Measurements from ENCODE around the gene PIGH. TPM values are rescaled to one million over a fixed set of nuclear protein-coding genes. Genes with fewer than 3 reads are reported as not detected.
A peak's percentile ranks its signal among the peaks of the same experiment; 100 is the strongest.

The PIGH gene
- total RNA-seq, 4 donors from 2014 or later = 43.0 to 103 (median 63.1) TPM

DNA sequence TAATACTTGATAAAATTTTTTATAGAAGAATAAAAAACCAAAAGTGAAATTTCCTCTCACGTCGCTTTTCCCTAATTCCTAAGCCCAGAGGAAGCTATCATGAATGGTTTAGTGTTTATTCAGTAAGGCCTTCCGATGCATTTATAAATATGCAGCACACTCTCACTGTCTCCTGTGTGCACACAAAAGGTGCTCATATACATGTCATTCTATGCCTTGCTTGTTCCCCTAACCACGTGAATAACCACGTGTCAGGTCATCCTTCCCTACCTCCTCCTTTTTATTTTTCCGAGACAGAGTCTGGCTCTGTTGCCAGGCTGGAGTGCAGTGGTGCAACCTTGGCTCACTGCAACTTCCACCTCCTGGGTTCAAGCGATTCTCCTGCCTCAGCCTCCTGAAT lies 29.6 kb downstream of the PIGH start:
- no peak overlapping the region for H3K4me3 ChIP-seq (replicated peaks in 1 of 3)
- peaks cover 49 to 53% of the 10 kb centered on the region in 2 donors for H3K36me3 ChIP-seq
- no peak for DNase-seq
- peaks cover 24 to 26% of the 10 kb centered on the region in 2 donors for H3K4me1 ChIP-seq
- intact Hi-C loops (cut with DNase I) = loop anchor here (5.0 to 10.0 kb wide), 2 partner anchors 43 to 146 kb away; no protein-coding TSS in a partner anchor
- no peak overlapping the region for H3K27ac ChIP-seq
- 91 to 92% methylated on average over 7 of the region's 7 CpGs for WGBS, 2 donors
- TF ChIP-seq, protein P1, sequence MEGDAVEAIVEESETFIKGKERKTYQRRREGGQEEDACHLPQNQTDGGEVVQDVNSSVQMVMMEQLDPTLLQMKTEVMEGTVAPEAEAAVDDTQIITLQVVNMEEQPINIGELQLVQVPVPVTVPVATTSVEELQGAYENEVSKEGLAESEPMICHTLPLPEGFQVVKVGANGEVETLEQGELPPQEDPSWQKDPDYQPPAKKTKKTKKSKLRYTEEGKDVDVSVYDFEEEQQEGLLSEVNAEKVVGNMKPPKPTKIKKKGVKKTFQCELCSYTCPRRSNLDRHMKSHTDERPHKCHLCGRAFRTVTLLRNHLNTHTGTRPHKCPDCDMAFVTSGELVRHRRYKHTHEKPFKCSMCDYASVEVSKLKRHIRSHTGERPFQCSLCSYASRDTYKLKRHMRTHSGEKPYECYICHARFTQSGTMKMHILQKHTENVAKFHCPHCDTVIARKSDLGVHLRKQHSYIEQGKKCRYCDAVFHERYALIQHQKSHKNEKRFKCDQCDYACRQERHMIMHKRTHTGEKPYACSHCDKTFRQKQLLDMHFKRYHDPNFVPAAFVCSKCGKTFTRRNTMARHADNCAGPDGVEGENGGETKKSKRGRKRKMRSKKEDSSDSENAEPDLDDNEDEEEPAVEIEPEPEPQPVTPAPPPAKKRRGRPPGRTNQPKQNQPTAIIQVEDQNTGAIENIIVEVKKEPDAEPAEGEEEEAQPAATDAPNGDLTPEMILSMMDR (IDR thresholded peaks at IDR 0.05) = no peak
- no peak for TF ChIP-seq POLR2A (IDR thresholded peaks at IDR 0.05)
- no peaks in the 10 kb centered on the region for H3K27me3 ChIP-seq
- no peaks in the 10 kb centered on the region for H3K9me3 ChIP-seq

DNA sequence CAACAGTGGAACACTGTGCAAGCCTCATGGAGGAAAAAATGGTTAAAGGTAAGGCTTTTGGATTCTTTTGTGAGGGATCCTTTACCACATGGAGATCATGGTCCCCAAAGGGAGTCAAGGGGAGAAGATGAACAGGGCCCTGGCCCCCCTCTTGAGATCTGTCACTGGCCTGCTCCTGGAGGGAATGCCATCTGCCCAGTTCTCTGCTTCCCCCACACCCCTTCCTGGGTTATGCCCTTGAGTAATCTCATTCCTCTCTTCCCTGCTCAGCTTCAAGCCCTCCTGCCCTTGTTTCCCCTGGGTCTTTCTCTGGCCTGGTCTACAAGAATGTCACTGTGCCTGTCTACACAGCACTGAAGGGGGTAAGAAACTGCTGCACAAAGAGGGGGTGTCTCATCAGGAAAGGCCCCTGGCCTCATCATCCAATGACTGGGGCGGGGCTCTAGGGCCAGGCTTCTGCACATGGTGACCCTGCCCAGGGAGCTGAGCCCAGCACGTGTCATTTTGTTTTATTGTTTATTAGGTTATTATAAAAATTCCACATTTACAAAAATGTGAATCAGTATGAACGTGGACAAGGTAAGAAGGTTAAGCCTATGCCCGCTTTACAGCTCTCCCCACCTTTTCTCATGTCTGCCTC lies 30.3 kb downstream of the PIGH start:
- Histone ChIP-seq H3K27me3 (no peaks in the 10 kb centered on the region), H3K27ac (peak overlapping the region in 1 of 3 donors; percentile 87), H3K36me3 (peaks cover 42 to 46% of the 10 kb centered on the region in 2 donors), H3K4me1 (peaks cover 31 to 33% of the 10 kb centered on the region in 2 donors), H3K4me3 (replicated peaks in 1 of 3) (no peak overlapping the region), H3K9me3 (no peaks in the 10 kb centered on the region)
- WGBS, 2 donors = 89% methylated on average over 4 of the region's 4 CpGs
- TF ChIP-seq, protein P1 (IDR thresholded peaks at IDR 0.05) = no peak
- TF ChIP-seq POLR2A (IDR thresholded peaks at IDR 0.05) = no peak
- intact Hi-C loops (cut with DNase I) = loop anchor here (5.0 to 10.0 kb wide), 2 partner anchors 42 to 145 kb away; no protein-coding TSS in a partner anchor
- no peak for DNase-seq

DNA sequence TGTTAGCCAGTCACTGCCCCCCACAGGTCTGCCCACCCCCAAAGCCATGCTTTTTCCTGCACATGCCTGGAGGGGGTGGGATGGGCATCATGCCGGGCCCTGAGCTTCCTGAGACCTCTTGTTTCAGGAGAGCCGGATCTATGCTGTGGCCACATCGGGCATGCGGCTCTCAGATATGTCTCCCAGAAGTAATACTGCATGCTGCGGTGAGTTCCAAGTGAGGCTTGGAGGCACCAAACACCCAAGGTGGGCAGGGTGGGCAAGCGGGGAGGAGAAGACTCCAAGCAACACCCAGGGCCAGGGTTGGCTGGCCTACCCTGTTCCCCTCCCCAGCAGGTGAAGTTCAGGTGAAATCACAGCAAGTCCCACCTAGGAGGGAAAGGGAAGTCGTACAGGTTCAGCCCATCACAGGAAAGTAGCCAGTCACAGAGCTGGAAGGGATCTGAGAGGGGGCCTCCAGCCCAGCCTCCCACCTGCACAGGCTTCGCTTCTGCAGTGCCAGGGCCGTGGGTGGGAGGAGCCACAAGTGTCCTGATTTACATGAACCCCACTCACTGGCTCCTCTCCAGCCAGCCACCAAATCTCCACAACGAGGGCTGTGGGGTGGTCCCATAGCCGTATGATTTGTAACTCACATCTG lies 30.9 kb downstream of the PIGH start:
- intact Hi-C loops (cut with DNase I) = no loop called here
- peak overlapping the region in 1 of 3 donors; percentile 87 for H3K27ac ChIP-seq
- H3K36me3 ChIP-seq = peaks cover 36 to 40% of the 10 kb centered on the region in 2 donors
- TF ChIP-seq, protein P1 (IDR thresholded peaks at IDR 0.05) = no peak
- no peak for TF ChIP-seq POLR2A (IDR thresholded peaks at IDR 0.05)
- WGBS, 2 donors = 70 to 85% methylated on average over 7 to 9 of the region's 11 CpGs
- peaks cover 34 to 36% of the 10 kb centered on the region in 2 donors for H3K4me1 ChIP-seq
- no peak overlapping the region for H3K4me3 ChIP-seq (replicated peaks in 1 of 3)
- H3K9me3 ChIP-seq = no peaks in the 10 kb centered on the region
- H3K27me3 ChIP-seq = no peaks in the 10 kb centered on the region
- DNase-seq = no peak

DNA sequence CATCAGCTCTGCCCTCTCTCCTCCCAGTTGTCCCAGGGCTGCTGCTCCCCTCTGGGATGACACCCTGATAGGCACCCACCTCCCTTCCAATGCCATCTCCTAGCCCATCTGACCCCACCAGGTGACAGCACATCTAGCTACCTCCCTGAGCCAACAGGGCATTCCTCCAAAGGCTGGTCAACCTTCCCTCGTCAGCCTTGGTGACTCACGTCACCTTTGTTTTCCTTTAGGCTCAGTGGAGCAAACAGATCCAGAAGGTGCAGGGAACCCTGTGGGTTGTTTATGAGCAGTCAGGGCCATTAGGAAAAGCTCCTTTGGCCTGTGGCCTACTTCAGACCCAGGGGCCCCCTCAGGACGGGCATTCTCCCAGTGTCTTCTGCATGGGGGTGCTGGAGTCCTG lies 32.4 kb downstream of the PIGH start:
- peaks cover 43 to 46% of the 10 kb centered on the region in 2 donors for H3K4me1 ChIP-seq
- peak overlapping the region; percentile 81 to 88 (median 87) for H3K27ac ChIP-seq
- WGBS, 2 donors = 39 to 53% methylated on average over 3 of the region's 3 CpGs
- H3K27me3 ChIP-seq = no peaks in the 10 kb centered on the region
- DNase-seq = peak; percentile 58 to 82
- TF ChIP-seq POLR2A (IDR thresholded peaks at IDR 0.05) = no peak
- TF ChIP-seq, protein P1 (IDR thresholded peaks at IDR 0.05) = no peak
- peaks cover 24 to 31% of the 10 kb centered on the region in 2 donors for H3K36me3 ChIP-seq
- H3K9me3 ChIP-seq = no peaks in the 10 kb centered on the region
- H3K4me3 ChIP-seq (replicated peaks in 1 of 3) = no peak overlapping the region
- intact Hi-C loops (cut with DNase I) = no loop called here

DNA sequence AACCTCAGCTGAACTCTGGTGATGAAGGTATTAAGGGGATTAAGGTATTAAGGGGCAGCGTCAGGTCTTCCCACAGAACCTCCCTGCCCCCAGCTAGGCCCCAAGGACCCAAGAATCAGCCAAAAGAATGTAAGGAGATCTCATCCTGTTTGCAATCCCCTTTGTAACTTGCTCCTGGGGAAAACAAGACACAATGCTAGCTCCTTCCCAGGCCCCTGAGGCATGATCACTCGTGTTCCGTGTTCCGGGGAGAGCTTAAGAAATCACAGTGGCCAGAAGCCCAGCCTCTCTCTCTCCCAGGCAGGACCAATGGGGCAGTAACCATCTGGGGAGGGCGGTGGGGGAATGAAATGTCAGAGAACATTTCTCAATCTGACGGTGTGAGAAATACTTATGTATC lies 33.2 kb downstream of the PIGH start:
- DNase-seq = peak; percentile 79 to 89
- intact Hi-C loops (cut with DNase I) = no loop called here
- WGBS, 2 donors = 35 to 38% methylated on average over 6 of the region's 6 CpGs
- Histone ChIP-seq H3K36me3 (peaks cover 27 to 32% of the 10 kb centered on the region in 2 donors), H3K27me3 (no peaks in the 10 kb centered on the region), H3K4me3 (replicated peaks in 1 of 3) (no peak overlapping the region), H3K4me1 (peaks cover 43 to 46% of the 10 kb centered on the region in 2 donors), H3K9me3 (no peaks in the 10 kb centered on the region), H3K27ac (peak overlapping the region; percentile 81 to 88 (median 87))
- TF ChIP-seq, protein P1 (IDR thresholded peaks at IDR 0.05) = no peak
- TF ChIP-seq POLR2A (IDR thresholded peaks at IDR 0.05) = peak in 1 of 2 donors; percentile 66

All from thyroid gland (tissue), 4 donors.